ENCODE measurements around the gene CASKIN2. TPM values are rescaled to one million over a fixed set of nuclear protein-coding genes. Genes with fewer than 3 reads are reported as not detected.
A peak's percentile ranks its signal among the peaks of the same experiment; 100 is the strongest.

Gene CASKIN2
- total RNA-seq, 6 experiments from 2014 or later: 17.5 to 25.3 (median 21.5) TPM

- H3K4me3 Mint-ChIP-seq: peak overlapping the region; percentile 88
- peaks cover 13% of the 10 kb centered on the region for H3K36me3 Mint-ChIP-seq (ENCODE audit: low read depth)
- H3K27ac Mint-ChIP-seq: no peak overlapping the region
- H3K27me3 Mint-ChIP-seq (ENCODE audit: insufficient read depth): peaks cover 1% of the 10 kb centered on the region; the same call in 1 of the 2 replicates
- no peaks in the 10 kb centered on the region for H3K9me3 Mint-ChIP-seq
- no peak for TF ChIP-seq CTCF (IDR thresholded peaks at IDR 0.05)
- DNase-seq: no peak
- peaks cover 37% of the 10 kb centered on the region for H3K4me1 Mint-ChIP-seq (ENCODE audit: low read depth)
These were observed 1.4 kb upstream of the CASKIN2 start for GRCh38 chr17:75516619-75517296.

GRCh38 chr17:75516255-75516618, 900 bp upstream of the CASKIN2 start, which contains the start of gene TSEN54:
TSS of gene TSEN54 (plus strand) at chr17:75516528. CDS start at chr17:75516561, 33 bp downstream.
- Mint-ChIP-seq H3K4me3 (peak within 1 kb of the TSS; percentile 88), H3K36me3 (ENCODE audit: low read depth) (peaks cover 13% of the 10 kb centered on the region), H3K9me3 (no peaks in the 10 kb centered on the region), H3K4me1 (ENCODE audit: low read depth) (peaks cover 38% of the 10 kb centered on the region), H3K27me3 (ENCODE audit: insufficient read depth) (peaks cover 1% of the 10 kb centered on the region; the same call in 1 of the 2 replicates), H3K27ac (no peak within 1 kb of the TSS)
- TF ChIP-seq CTCF (IDR thresholded peaks at IDR 0.05): no peak
- DNase-seq: peak; percentile 84

- Mint-ChIP-seq H3K9me3 (no peaks in the 10 kb centered on the region), H3K27me3 (ENCODE audit: insufficient read depth) (peaks cover 1% of the 10 kb centered on the region; the same call in 1 of the 2 replicates), H3K4me3 (peak overlapping the region; percentile 86), H3K36me3 (ENCODE audit: low read depth) (peaks cover 13% of the 10 kb centered on the region), H3K27ac (peak overlapping the region; percentile 40; the same call in 1 of the 2 replicates), H3K4me1 (ENCODE audit: low read depth) (peaks cover 38% of the 10 kb centered on the region)
- no peak for DNase-seq
- no peak for TF ChIP-seq CTCF (IDR thresholded peaks at IDR 0.05)
These were observed 330 bp downstream of the CASKIN2 start for GRCh38 chr17:75514919-75515495.

GRCh38 chr17:75514299-75514918, 928 bp downstream of the CASKIN2 start:
- Mint-ChIP-seq H3K27me3 (ENCODE audit: insufficient read depth) (peaks cover 1% of the 10 kb centered on the region; the same call in 1 of the 2 replicates), H3K36me3 (ENCODE audit: low read depth) (peaks cover 10% of the 10 kb centered on the region), H3K4me1 (ENCODE audit: low read depth) (peaks cover 38% of the 10 kb centered on the region), H3K27ac (peak overlapping the region; percentile 40; the same call in 1 of the 2 replicates), H3K9me3 (no peaks in the 10 kb centered on the region), H3K4me3 (peak overlapping the region; percentile 86)
- TF ChIP-seq CTCF (IDR thresholded peaks at IDR 0.05): no peak
- DNase-seq: no peak

GRCh38 chr17:75513641-75514000, 1.7 kb downstream of the CASKIN2 start:
- H3K27ac Mint-ChIP-seq: no peak overlapping the region; the same call in 1 of the 2 replicates

More at GRCh38 chr17:75513641-75514000, 1.7 kb downstream of the CASKIN2 start:
- H3K27me3 Mint-ChIP-seq (ENCODE audit: insufficient read depth): peaks cover 1% of the 10 kb centered on the region; the same call in 1 of the 2 replicates
- H3K4me3 Mint-ChIP-seq: peak overlapping the region; percentile 86
- peaks cover 43% of the 10 kb centered on the region for H3K4me1 Mint-ChIP-seq (ENCODE audit: low read depth)
- TF ChIP-seq CTCF (IDR thresholded peaks at IDR 0.05): no peak
- DNase-seq: no peak
- H3K36me3 Mint-ChIP-seq (ENCODE audit: low read depth): peaks cover 10% of the 10 kb centered on the region
- no peaks in the 10 kb centered on the region for H3K9me3 Mint-ChIP-seq

All from HFFc6 (cell line).